Naive B cell (primary cell): Measurements from ENCODE around the gene ZBTB20. TPM values are rescaled to one million over a fixed set of nuclear protein-coding genes. Genes with fewer than 3 reads are reported as not detected.

ENCODE experiments used
- ATAC-seq, 2 donors: fragments of 150-1000 bp; cut with Tn5 transposase; 2 replicates each; pipeline ENCODE4 v1.10.0; 2021; ENCODE audit warnings: low read depth in 2 of 2, mild to moderate bottlenecking in 2 of 2, moderate library complexity in 2 of 2
- DNase-seq: peaks from one replicate; pipeline ENCODE4 v3.0.0; 2022
- H3K27ac Mint-ChIP-seq, 6 donors: one replicate each; pipeline ENCODE4 v1.8.0; 2020 to 2022; ENCODE audit warnings: mild to moderate bottlenecking in 6 of 6, mixed read lengths in 6 of 6, moderate library complexity in 5 of 6, inconsistent platforms in 2 of 6
- H3K27me3 Mint-ChIP-seq, 3 donors: one replicate each; pipeline ENCODE4 v1.8.0; 2021 to 2022; ENCODE audit warnings: mixed read lengths in 3 of 3, mild to moderate bottlenecking in 1 of 3
- H3K36me3 Mint-ChIP-seq, 2 donors: one replicate each; pipeline ENCODE4 v1.8.0; 2020 to 2022; ENCODE audit warnings: mixed read lengths in 2 of 2, inconsistent platforms in 1 of 2, mild to moderate bottlenecking in 1 of 2
- H3K4me1 Mint-ChIP-seq, 3 donors: one replicate each; pipeline ENCODE4 v1.8.0; 2020 to 2022; ENCODE audit warnings: mixed read lengths in 3 of 3, inconsistent platforms in 1 of 3, mild to moderate bottlenecking in 1 of 3, moderate library complexity in 1 of 3
- H3K4me3 Mint-ChIP-seq, 8 donors: one replicate each; pipeline ENCODE4 v1.8.0; 2020 to 2022; ENCODE audit warnings: mild to moderate bottlenecking in 8 of 8, mixed read lengths in 8 of 8, moderate library complexity in 8 of 8, inconsistent platforms in 2 of 8
- H3K9me3 Mint-ChIP-seq, 7 donors: one replicate each; pipeline ENCODE4 v1.8.0; 2020 to 2022; ENCODE audit warnings: mixed read lengths in 7 of 7, mild to moderate bottlenecking in 5 of 7, inconsistent platforms in 2 of 7, moderate library complexity in 1 of 7
- polyA plus RNA-seq, 6 donors: library from polyadenylated mRNA; unstranded; fragments of 300-500 nt; fragmentation: Illumina TruSeq; gene quantifications; one replicate each; pipeline ENCODE4 v1.2.3, GENCODE V29; 2021; ENCODE audit warnings: low read depth in 6 of 6

ZBTB20 gene
- polyA plus RNA-seq, 6 donors from 2014 or later, result 20.4 to 38.5 (median 34.6) TPM

- Mint-ChIP-seq H3K4me1 (peaks cover 9 to 15% (median 11%) of the 10 kb centered on the region in 3 donors), H3K27ac (peak overlapping the region in 3 of 6 donors; percentile 3 to 78 (median 61)), H3K4me3 (no peak overlapping the region), H3K27me3 (no peaks in the 10 kb centered on the region), H3K36me3 (peaks cover 12 to 28% of the 10 kb centered on the region in 2 donors), H3K9me3 (no peaks in the 10 kb centered on the region)
- DNase-seq (no peak), ATAC-seq (no peak)
Observed at GRCh38 chr3:115072265-115073021, 74.6 kb downstream of the ZBTB20 start.

DNA sequence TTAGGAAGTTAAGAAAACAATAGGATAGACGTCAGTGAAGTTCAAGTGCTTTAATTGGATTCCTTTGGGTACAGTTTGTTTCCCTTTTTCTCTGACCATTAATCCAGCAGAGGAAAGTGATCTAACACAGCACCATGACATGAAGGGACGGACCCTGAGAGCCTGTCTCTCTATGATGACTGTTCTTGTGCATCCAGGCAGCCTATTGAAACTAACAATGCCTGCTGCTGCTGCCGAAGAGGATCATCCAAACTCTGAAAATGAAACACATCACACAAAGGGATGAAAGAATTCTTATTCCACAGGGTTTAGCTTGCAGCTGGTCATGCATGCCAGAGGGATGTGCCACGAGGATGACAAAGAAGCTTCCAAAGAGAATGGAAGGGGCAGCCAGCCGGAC, 75.5 kb downstream of the ZBTB20 start:
- H3K9me3 Mint-ChIP-seq, result no peaks in the 10 kb centered on the region
- no peak overlapping the region for H3K27ac Mint-ChIP-seq
- DNase-seq (no peak), ATAC-seq (no peak)
- H3K36me3 Mint-ChIP-seq, result peaks cover 12 to 20% of the 10 kb centered on the region in 2 donors
- no peak overlapping the region for H3K4me3 Mint-ChIP-seq
- H3K27me3 Mint-ChIP-seq, result no peaks in the 10 kb centered on the region
- peaks cover 3 to 11% (median 10%) of the 10 kb centered on the region in 3 donors for H3K4me1 Mint-ChIP-seq

DNA sequence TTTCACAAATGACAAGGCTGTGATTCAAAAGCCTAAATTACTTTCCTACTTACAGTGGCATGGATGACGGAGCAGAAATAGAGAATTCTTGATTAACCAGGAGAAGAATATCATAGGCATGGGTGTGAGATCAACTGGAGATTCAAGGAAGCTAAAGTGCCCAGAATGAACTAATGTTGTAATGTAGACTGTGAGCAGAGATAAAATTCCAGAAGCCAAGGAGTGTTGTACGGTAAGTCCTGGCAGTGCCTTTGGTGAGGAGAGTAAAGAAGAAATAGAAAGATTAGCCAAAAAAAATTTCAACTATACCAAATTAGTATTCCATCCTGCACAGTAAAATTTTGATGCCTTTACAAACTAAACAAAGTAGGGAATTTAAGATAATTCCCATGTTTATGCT, 75.9 kb downstream of the ZBTB20 start:
- Mint-ChIP-seq H3K4me3 (no peak overlapping the region), H3K36me3 (peaks cover 12 to 19% of the 10 kb centered on the region in 2 donors), H3K4me1 (peaks cover 3 to 15% (median 10%) of the 10 kb centered on the region in 3 donors), H3K27me3 (no peaks in the 10 kb centered on the region), H3K27ac (no peak overlapping the region), H3K9me3 (no peaks in the 10 kb centered on the region)
- ATAC-seq (no peak), DNase-seq (no peak)

GRCh38 chr3:115068799-115069198, 78.3 kb downstream of the ZBTB20 start:
- Mint-ChIP-seq H3K36me3 (peaks cover 10 to 15% of the 10 kb centered on the region in 2 donors), H3K27ac (no peak overlapping the region), H3K4me1 (peaks cover 0 to 17% (median 13%) of the 10 kb centered on the region in 3 donors), H3K9me3 (peaks cover 0 to 2% (median 0%) of the 10 kb centered on the region in 7 donors), H3K4me3 (no peak overlapping the region), H3K27me3 (no peaks in the 10 kb centered on the region)
- DNase-seq, result no peak
- ATAC-seq, result no peak

- H3K27ac Mint-ChIP-seq, result peak overlapping the region in 1 of 6 donors; percentile 18
- peaks cover 6 to 17% (median 7%) of the 10 kb centered on the region in 3 donors for H3K4me1 Mint-ChIP-seq
- no peaks in the 10 kb centered on the region for H3K27me3 Mint-ChIP-seq
- DNase-seq, result no peak
- no peak for ATAC-seq
- H3K4me3 Mint-ChIP-seq, result no peak overlapping the region
- peaks cover 23 to 24% of the 10 kb centered on the region in 2 donors for H3K36me3 Mint-ChIP-seq
- H3K9me3 Mint-ChIP-seq, result peaks cover 0 to 4% (median 0%) of the 10 kb centered on the region in 7 donors
Observed at GRCh38 chr3:115062412-115062956, 84.6 kb downstream of the ZBTB20 start.

DNA sequence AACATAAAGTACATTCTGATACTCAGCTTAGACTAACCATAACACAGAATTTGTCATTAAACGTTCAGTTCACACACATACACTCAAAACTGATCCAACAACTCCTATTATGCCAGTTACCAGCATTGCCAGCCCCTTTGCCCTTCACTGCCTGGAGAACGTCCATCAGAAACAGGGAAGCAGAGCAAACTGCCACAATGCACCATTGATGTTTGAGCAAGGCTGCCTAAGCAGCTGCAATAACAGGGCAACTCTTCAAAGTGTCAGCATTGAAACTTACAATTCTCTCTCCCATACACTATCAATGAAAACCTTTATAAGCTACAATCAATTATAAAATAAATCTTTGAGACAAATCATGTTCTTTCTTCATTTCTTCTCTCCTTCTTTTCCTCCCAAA, 85.1 kb downstream of the ZBTB20 start:
- no peaks in the 10 kb centered on the region for H3K27me3 Mint-ChIP-seq
- H3K9me3 Mint-ChIP-seq, result peaks cover 0 to 4% (median 0%) of the 10 kb centered on the region in 7 donors
- H3K27ac Mint-ChIP-seq, result peak overlapping the region in 1 of 6 donors; percentile 18
- H3K4me3 Mint-ChIP-seq, result no peak overlapping the region
- H3K36me3 Mint-ChIP-seq, result peaks cover 23 to 24% of the 10 kb centered on the region in 2 donors
- peaks cover 6 to 17% (median 7%) of the 10 kb centered on the region in 3 donors for H3K4me1 Mint-ChIP-seq
- DNase-seq (no peak), ATAC-seq (no peak)

DNA sequence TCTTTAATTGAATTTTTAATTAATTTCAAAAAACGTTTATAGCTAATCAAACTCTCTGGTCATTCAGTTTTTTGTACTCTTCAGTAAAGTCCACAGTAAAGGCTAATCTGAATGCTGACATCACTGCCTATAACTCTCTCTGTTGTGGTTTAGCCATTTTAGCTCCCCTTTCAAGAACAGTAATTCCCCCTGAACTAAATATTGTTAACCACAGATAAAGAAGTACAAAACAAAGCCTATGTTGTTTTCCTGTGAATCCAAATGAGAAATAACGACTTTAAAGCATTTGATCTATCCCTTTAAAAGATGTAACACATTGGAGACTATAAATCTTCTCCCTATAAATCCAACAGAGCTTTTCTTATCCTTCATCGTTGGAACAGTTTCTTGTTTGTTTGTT, 94.2 kb downstream of the ZBTB20 start:
- Mint-ChIP-seq H3K36me3 (no peaks in the 10 kb centered on the region), H3K27ac (peak overlapping the region in 1 of 6 donors; percentile 42), H3K4me3 (no peak overlapping the region), H3K4me1 (peaks cover 5 to 16% (median 9%) of the 10 kb centered on the region in 3 donors), H3K9me3 (peaks cover 0 to 3% (median 0%) of the 10 kb centered on the region in 7 donors), H3K27me3 (no peaks in the 10 kb centered on the region)
- DNase-seq, result no peak
- ATAC-seq, result no peak

- H3K27me3 Mint-ChIP-seq, result no peaks in the 10 kb centered on the region
- peak overlapping the region in 1 of 6 donors; percentile 7 for H3K27ac Mint-ChIP-seq
- no peaks in the 10 kb centered on the region for H3K9me3 Mint-ChIP-seq
- peaks cover 0 to 16% (median 14%) of the 10 kb centered on the region in 3 donors for H3K4me1 Mint-ChIP-seq
- H3K4me3 Mint-ChIP-seq, result no peak overlapping the region
- DNase-seq (no peak), ATAC-seq (no peak)
- no peaks in the 10 kb centered on the region for H3K36me3 Mint-ChIP-seq
Observed at GRCh38 chr3:115042351-115042750, 104.7 kb downstream of the ZBTB20 start.

- H3K27ac Mint-ChIP-seq, result no peak overlapping the region
- DNase-seq (peak; percentile 30), ATAC-seq (peak; percentile 46 to 58)
- no peaks in the 10 kb centered on the region for H3K27me3 Mint-ChIP-seq
- no peak overlapping the region for H3K4me3 Mint-ChIP-seq
- no peaks in the 10 kb centered on the region for H3K36me3 Mint-ChIP-seq
- H3K9me3 Mint-ChIP-seq, result no peaks in the 10 kb centered on the region
- H3K4me1 Mint-ChIP-seq, result peaks cover 0 to 17% (median 14%) of the 10 kb centered on the region in 3 donors
Observed at GRCh38 chr3:115040673-115041286, 106.3 kb downstream of the ZBTB20 start.

DNA sequence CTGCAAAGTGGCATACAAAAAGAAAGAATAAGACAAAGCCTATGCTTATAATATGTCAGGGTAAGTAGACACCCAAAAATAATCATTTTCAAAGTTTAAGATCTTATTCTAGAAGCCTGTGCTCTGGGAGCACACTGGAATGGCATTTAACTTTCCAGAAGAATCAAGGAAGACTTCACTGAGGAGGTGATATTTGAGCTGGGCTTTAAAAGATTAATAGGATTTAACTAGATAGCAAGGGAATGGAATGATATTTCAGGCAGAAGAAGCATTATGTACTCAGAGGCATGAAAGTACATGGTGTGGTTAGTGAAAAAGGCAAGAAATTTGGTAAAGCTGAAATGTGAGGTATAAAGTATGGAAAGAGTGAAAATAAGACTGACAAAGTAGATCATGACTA, 106.8 kb downstream of the ZBTB20 start:
- Mint-ChIP-seq H3K9me3 (peaks cover 0 to 1% (median 0%) of the 10 kb centered on the region in 7 donors), H3K27ac (no peak overlapping the region), H3K36me3 (no peaks in the 10 kb centered on the region), H3K4me1 (peaks cover 0 to 17% (median 14%) of the 10 kb centered on the region in 3 donors), H3K4me3 (no peak overlapping the region), H3K27me3 (no peaks in the 10 kb centered on the region)
- no peak for DNase-seq
- no peak for ATAC-seq

- peak overlapping the region in 1 of 6 donors; percentile 44 for H3K27ac Mint-ChIP-seq
- DNase-seq (no peak), ATAC-seq (no peak)
Observed at GRCh38 chr3:115038817-115039216, 108.3 kb downstream of the ZBTB20 start.

GRCh38 chr3:115022835-115023398, 124.2 kb downstream of the ZBTB20 start:
- DNase-seq, result no peak
- Mint-ChIP-seq H3K4me3 (peak overlapping the region in 1 of 8 donors; percentile 43), H3K27me3 (no peaks in the 10 kb centered on the region), H3K36me3 (no peaks in the 10 kb centered on the region), H3K27ac (peak overlapping the region in 1 of 6 donors; percentile 21), H3K4me1 (peaks cover 21 to 32% (median 30%) of the 10 kb centered on the region in 3 donors), H3K9me3 (peaks cover 0 to under 1% (median 0%) of the 10 kb centered on the region in 7 donors)
- peak; percentile 47 to 70 for ATAC-seq

More at GRCh38 chr3:115038817-115039216, 108.3 kb downstream of the ZBTB20 start:
- Mint-ChIP-seq H3K27me3 (no peaks in the 10 kb centered on the region), H3K9me3 (peaks cover 0 to 10% (median 5%) of the 10 kb centered on the region in 7 donors), H3K4me1 (peaks cover 3 to 17% (median 11%) of the 10 kb centered on the region in 3 donors), H3K36me3 (peaks cover 4 to 8% of the 10 kb centered on the region in 2 donors), H3K4me3 (no peak overlapping the region)

DNA sequence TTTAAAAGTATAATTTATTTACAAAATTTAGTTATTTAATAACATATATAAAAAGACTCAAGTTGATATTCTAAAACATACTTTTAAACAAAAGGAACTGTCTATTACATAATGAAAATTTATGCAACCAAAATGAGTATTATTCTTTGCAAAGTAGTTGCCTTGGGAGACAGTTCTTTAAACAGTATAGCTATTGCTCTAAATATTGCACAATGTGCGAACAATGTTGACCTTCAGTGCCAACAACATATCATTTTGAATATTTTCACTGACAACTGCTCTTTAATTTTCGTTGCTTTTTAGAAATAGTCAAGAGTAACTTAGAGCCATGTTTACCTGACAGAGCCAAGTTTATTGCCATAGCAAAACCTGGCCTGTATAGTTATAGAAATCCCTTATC, 124.9 kb downstream of the ZBTB20 start:
- Mint-ChIP-seq H3K4me3 (no peak overlapping the region), H3K27me3 (no peaks in the 10 kb centered on the region), H3K4me1 (peaks cover 21 to 32% (median 30%) of the 10 kb centered on the region in 3 donors), H3K9me3 (peaks cover 0 to 2% (median 0%) of the 10 kb centered on the region in 7 donors), H3K36me3 (peaks cover 0 to under 1% of the 10 kb centered on the region in 2 donors), H3K27ac (no peak overlapping the region)
- no peak for DNase-seq
- ATAC-seq, result no peak
